Lung (tissue), 12 donors: Measurements from ENCODE around the gene PCDHGA1. TPM values are rescaled to one million over a fixed set of nuclear protein-coding genes. Genes with fewer than 3 reads are reported as not detected.

ENCODE experiments used
- ATAC-seq: fragments of 200-7000 bp; cut with Tn5 transposase; one replicate; pipeline ENCODE4 v1.9.1; 2020; ENCODE audit warnings: moderate number of reproducible peaks; ENCODE audit not compliant: insufficient read depth, low FRiP score
- DNase-seq, 3 donors: peaks; one replicate each; pipeline ENCODE4 v3.0.0-alpha.2; 2013 to 2017
- H3K27ac ChIP-seq, 2 donors: one replicate each; pipeline ENCODE4 v1.5.1; 2013; ENCODE audit warnings: mild to moderate bottlenecking in 2 of 2, moderate library complexity in 2 of 2, control low read depth in 1 of 2, inconsistent platforms in 1 of 2, low read depth in 1 of 2, low read length in 1 of 2
- H3K27me3 ChIP-seq, 3 donors: one replicate each; pipeline ENCODE4 v1.5.1; 2013; ENCODE audit warnings: low read length in 2 of 3; ENCODE audit not compliant: control insufficient read depth in 3 of 3, insufficient read depth in 3 of 3
- H3K36me3 ChIP-seq, 4 donors: one replicate each; pipeline ENCODE4 v1.5.1; 2013; ENCODE audit warnings: low read length in 4 of 4, mild to moderate bottlenecking in 1 of 4, moderate library complexity in 1 of 4; ENCODE audit not compliant: control insufficient read depth in 4 of 4, insufficient read depth in 4 of 4
- H3K4me1 ChIP-seq, 5 donors: one replicate each; pipeline ENCODE4 v1.5.1; 2013; ENCODE audit warnings: low read length in 5 of 5, mild to moderate bottlenecking in 2 of 5, moderate library complexity in 1 of 5; ENCODE audit not compliant: control insufficient read depth in 5 of 5, insufficient read depth in 5 of 5
- H3K4me3 ChIP-seq: one replicate; pipeline ENCODE4 v1.5.1; 2013; ENCODE audit warnings: mild to moderate bottlenecking, control low read depth, moderate library complexity
- H3K9ac ChIP-seq, 2 donors: one replicate each; pipeline ENCODE4 v1.5.1; 2013; ENCODE audit warnings: low read length in 2 of 2, control low read depth in 1 of 2; ENCODE audit not compliant: insufficient read depth in 1 of 2
- H3K9me3 ChIP-seq, 4 donors: one replicate each; pipeline ENCODE4 v1.5.1; 2013; ENCODE audit warnings: low read length in 3 of 4, mild to moderate bottlenecking in 1 of 4, moderate library complexity in 1 of 4; ENCODE audit not compliant: control insufficient read depth in 4 of 4, insufficient read depth in 3 of 4
- CTCF ChIP-seq: IDR thresholded peaks from 2 replicates; pipeline ENCODE4 v1.5.1; 2012; ENCODE audit warnings: mild to moderate bottlenecking; ENCODE audit errors: control extremely low read depth, extremely low read depth
- WGBS, 2 donors: extraction: QIAGEN DNeasy Blood & Tissue Kit; methylation state at CpG; one replicate each; pipeline ENCODE4 v1.1.7; 2013; 5-methylcytosine and 5-hydroxymethylcytosine counted together
- polyA plus RNA-seq, 2 donors: library from polyadenylated mRNA; stranded (reverse); fragments of 200-250 nt; gene quantifications; one replicate each; pipeline ENCODE4 v1.2.1, GENCODE V29; 2013
- total RNA-seq, 2 donors: library from RNA; depleted of rRNA in 1 of 2; stranded (reverse); fragments of >200 nt in 1 of 2; gene quantifications; one replicate each; pipeline ENCODE4 v1.2.1, GENCODE V29; 2014 to 2021
- donor health status: control.
- donor health status: control.
- donor health status: Bipolar disorder and iron deficiency.
- donor health status: healthy.
- donor health status: DM: yes; HTN: yes; CAD: no.

The PCDHGA1 gene
- total and polyA plus RNA-seq, 4 donors: 0.15 to 0.71 (median 0.36) TPM

- Histone ChIP-seq H3K4me3 (no peak overlapping the region), H3K36me3 (peaks cover 0 to 18% (median 2%) of the 10 kb centered on the region in 4 donors), H3K27me3 (no peaks in the 10 kb centered on the region), H3K9me3 (peaks cover 7 to 35% (median 17%) of the 10 kb centered on the region in 4 donors), H3K4me1 (peaks cover 0 to 2% (median 0%) of the 10 kb centered on the region in 5 donors), H3K9ac (no peak overlapping the region), H3K27ac (no peak overlapping the region)
- DNase-seq: no peak
- ATAC-seq: no peak
- WGBS, 2 donors: 94% methylated on average over 2 of the region's 2 CpGs
- no peak for TF ChIP-seq CTCF
These were observed 106.9 kb downstream of the PCDHGA1 start for GRCh38 chr5:141437221-141437620.

GRCh38 chr5:141439411-141440141 is 109.3 kb downstream of the PCDHGA1 start:
- Histone ChIP-seq H3K4me1 (no peaks in the 10 kb centered on the region), H3K4me3 (no peak overlapping the region), H3K36me3 (peaks cover 0 to 18% (median 2%) of the 10 kb centered on the region in 4 donors), H3K27ac (no peak overlapping the region), H3K9me3 (peaks cover 10 to 25% (median 18%) of the 10 kb centered on the region in 4 donors), H3K9ac (no peak overlapping the region), H3K27me3 (no peaks in the 10 kb centered on the region)
- TF ChIP-seq CTCF: no peak
- ATAC-seq (no peak), DNase-seq (no peak)
- 66 to 73% methylated on average over 10 of the region's 10 CpGs for WGBS, 2 donors

GRCh38 chr5:141440341-141440740 is 110.0 kb downstream of the PCDHGA1 start:
- no peak overlapping the region for H3K4me3 ChIP-seq
- peaks cover 0 to 18% (median 2%) of the 10 kb centered on the region in 4 donors for H3K36me3 ChIP-seq
- no peaks in the 10 kb centered on the region for H3K27me3 ChIP-seq
- DNase-seq: no peak
- no peaks in the 10 kb centered on the region for H3K4me1 ChIP-seq
- H3K27ac ChIP-seq: no peak overlapping the region
- TF ChIP-seq CTCF: no peak
- ATAC-seq: no peak
- H3K9me3 ChIP-seq: peaks cover 10 to 25% (median 18%) of the 10 kb centered on the region in 4 donors
- WGBS, 2 donors: 91 to 95% methylated on average over 9 of the region's 9 CpGs
- no peak overlapping the region for H3K9ac ChIP-seq
